NCI-H2171 treated with DMSO at 0.1 percent for 48 hours (cell line): ENCODE results near the gene NKD1.
"Not testable (repeated sequence)": the region's sequence is repeated elsewhere in the genome, so short reads cannot be mapped to it uniquely, and the experiment has no call there.

Experiments
- DNase-seq: peaks from one replicate; lab custom pipeline; 2025; lab: John Stamatoyannopoulos, UW

The NKD1 gene

DNA sequence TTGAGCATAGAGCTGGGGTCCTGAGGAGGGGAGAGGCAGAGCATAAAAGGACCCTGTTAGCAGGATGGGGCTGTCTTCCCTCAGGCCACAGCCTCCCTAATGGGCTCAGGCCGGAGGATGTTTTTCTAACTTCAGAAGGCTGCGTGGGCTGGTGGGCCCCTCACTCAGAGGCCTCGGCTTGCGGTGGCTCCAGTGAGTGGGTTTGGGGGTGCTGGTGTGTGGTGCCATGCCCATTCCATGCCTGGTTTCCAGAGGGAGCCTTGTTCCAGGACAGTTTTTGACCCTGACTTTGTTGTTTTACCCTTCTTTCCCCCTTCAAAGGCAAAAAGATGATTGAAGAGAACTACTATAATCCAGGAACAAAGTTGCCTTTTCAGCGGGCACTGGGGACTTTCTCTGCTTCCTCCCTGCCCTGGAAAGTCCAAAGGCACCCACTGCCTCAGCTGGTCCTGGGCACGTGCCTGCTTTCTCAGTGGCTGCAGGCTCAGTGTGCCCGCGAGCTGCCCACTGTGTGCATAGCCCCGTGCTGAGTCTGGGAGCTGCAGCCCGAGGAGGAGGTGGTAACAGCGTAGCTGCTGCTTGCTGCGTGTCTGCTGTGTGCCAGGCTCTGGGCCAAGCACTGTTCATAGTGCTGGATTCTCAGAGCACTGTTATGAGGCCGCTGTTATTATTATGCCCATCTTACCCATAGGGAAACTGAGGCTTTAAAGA lies 11.8 kb downstream of the NKD1 start:
- no peak for DNase-seq

DNA sequence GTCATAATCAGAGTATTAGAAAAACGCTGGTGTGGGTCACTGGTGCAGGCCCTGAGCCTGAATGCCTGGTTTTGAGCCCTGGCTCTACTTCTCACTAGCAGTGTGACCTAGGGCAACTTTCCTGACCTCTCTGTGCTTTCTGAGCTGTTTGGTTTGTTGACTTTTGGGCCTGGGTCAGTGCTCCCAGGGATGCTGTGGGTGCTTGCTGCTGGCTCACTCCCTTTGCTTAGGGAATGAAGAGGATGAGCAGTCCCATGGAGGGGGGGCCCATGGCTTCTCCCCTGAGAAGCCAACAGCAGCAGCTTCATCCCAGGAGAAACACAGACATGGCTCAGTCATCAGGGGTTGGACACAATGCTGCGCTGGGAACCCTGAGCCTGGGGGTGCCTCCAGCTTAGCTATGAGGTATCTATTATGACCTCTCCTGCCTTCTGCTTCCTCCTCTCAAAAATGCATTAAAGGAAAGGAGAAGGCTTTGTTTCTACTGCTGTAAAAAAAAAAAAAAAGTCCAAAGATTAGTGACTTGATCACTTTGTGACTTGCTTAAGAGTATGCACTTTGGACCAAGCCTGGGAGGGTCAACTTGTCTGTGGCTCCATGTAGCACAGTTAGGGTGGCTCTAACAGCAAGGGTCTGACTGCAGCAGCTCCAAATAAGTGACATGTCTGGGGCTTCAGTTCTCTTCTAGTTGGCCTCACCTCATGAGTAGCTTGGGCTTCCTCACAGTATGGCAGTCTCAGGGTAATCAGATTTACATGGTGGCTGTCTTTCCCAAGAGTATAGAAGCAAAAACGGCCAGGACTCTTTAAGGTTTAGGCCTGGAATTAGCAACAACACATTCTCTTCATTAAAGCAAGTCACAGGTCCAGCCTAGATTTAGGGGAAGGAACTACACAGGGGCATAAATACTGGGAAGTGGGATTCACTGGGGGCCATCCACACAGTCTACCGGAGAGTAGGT lies 13.0 kb downstream of the NKD1 start:
- no peak for DNase-seq

DNA sequence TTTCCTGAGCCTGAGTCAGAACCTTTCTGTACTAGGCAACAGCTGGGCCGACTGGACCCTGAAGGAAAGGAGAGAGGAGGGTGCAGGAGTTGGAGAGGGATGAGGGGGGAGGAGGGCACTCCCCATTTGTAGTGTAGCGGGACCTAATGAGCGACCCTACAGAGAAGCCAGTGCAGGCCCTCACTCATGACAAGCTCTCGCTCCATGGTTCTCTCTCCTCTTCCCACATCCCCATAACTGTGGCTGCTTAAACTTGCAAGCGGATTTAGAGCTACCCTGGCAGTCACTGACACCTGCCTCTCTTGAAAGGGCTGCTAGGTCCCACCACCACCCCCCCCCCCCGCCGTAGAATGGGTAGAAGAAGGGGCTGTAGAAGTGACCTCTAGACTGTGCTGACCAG lies 14.5 kb downstream of the NKD1 start:
- no peak for DNase-seq

DNA sequence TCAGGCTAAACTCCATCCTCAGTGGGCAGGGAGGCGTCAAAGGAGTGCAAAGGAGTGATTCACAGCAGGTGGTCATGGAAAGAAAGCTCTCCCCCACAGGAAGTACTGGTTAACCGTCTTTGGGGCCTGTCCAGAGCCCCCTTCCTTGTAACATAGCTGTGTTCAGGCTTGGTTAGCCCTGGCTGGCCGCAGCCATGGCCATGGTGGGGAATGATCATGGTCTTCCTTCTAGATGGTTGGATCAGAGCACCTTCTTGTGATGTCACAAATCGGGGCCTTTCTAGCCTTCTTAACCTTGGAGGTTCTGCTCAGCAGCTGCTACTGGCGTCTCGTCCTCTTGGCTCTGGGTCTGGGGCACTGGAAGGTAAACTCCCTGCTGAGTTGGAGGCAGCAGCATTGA lies 15.8 kb downstream of the NKD1 start:
- no peak for DNase-seq

DNA sequence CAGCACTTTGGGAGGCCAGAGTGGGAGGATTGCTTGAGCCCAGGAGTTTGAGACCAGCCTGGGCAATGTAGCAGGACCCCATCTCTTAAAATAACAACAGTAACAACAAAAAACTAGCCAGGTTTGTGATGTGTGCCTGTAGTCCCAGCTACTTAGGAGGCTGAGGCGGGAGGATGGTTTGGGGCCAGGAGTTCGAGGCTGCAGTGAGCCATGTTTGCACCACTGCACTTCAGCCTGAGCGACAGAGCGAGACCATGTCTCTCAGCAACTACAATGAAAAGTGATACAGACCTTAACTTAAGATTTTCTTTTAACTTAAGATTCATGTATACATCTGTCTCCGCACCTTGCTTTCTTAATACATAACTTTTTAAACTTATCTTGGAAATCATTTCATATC lies 17.2 kb downstream of the NKD1 start:
- DNase-seq: no peak

DNA sequence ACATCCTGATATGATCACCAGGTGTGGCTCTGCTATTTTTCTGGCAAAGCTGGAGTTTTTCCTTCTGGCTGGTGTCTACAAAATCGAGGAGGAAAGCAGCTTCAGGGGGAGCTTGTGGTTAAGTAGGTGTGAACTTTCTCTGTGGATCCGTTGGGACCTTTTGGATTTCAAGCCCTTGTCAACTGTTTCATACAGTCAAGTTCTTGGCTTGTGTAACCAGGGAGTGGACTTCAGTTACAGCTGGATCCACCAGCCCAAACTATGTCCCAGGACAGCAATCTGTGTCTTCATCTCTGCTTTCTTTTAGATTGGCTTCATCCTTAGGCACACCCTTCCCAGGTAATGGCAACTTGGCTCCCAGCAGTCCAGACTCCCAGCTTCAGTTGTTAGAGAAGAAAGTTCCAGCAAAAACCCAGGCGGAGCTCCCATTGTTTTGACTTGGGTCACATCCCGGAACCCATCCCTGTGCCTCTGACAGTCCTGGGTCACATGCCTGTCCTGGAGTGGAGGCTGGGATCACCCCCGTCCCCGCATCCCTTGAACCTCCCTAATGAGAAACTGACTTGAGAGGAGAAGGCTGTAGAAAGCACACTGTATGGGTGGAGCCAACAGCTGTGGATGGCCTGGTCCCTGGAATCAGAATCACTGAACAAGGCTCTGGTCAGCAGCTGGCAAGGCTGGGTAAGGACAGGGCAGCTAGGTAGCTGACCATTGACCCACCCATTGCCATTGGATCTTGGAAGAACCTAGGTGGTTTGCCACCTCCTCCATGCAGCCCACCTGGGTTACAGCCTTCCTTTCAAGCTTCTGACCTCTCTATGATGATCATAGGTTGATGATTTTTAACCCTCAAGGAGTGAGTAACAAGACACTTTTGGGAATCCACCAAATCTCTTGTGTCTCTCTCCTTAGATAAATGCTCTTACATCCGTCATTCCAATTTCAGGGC lies 18.1 kb downstream of the NKD1 start:
- DNase-seq: no peak

DNA sequence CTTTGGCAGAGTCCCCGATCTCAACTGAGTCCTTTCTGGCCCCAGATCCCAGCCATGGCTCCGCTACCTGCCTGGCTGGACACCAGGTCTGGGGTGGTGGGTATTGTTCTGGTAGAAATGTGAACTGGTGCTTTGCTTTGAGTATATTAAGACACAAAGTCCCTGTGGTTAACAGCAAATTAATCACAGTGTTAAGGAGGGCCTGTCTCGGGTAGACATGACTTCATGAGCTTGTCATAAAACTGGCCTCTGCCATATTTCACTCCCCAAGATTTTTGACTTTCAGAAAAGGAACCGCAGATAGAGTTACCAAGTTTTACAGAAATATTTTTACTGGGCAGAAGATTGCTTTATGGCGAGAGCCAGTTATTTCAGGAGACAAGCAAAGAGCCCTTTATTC lies 19.5 kb downstream of the NKD1 start:
- DNase-seq: no peak

DNA sequence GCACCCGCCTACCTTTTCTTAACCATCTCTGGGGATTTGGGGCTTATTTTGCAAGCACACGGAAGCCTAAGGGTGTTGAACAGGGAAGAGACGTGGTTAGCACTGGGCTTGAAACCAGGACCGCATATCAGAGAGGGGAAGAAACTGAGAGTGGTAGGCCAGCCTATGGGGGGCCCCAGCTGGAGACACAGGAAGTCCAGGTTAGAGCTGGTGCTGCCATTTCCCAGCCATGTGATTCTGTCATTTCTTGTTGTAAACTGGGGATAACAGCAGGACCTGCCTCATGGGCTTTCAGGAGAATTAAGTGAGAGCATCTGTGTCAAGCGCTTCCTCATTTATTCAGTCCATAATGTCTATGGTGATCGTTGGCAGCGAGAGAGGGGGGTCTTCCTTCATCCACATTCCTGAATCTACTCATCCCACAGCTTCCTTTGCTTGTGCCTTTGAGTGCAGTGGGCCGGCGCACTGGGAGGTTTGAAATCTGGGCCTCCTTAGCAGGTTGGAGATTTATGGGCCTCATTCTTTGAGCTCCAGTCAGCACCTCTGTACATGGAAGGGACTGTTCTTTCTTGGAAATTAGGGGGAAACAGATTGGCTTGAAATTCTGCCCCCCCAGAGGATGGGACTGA lies 20.1 kb downstream of the NKD1 start:
- no peak for DNase-seq

DNA sequence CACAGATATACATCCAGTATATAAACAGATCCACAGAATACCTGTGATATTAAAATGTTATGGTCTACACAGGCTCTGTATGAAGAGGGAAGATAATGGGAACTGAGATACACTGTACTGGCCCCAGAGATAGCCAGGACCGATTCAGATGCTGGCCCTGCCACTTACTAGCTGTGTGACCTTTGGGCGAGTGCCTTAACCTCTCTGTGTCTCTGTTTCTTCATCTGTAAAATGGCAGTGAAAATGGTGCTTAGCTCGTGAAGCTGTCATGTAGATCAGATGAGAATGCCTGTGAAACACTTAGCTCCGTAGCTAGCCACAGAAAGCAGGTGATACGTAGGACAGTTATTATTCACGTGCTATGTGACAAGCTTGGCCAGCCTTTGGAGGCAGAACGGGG lies 22.2 kb downstream of the NKD1 start:
- no peak for DNase-seq

DNA sequence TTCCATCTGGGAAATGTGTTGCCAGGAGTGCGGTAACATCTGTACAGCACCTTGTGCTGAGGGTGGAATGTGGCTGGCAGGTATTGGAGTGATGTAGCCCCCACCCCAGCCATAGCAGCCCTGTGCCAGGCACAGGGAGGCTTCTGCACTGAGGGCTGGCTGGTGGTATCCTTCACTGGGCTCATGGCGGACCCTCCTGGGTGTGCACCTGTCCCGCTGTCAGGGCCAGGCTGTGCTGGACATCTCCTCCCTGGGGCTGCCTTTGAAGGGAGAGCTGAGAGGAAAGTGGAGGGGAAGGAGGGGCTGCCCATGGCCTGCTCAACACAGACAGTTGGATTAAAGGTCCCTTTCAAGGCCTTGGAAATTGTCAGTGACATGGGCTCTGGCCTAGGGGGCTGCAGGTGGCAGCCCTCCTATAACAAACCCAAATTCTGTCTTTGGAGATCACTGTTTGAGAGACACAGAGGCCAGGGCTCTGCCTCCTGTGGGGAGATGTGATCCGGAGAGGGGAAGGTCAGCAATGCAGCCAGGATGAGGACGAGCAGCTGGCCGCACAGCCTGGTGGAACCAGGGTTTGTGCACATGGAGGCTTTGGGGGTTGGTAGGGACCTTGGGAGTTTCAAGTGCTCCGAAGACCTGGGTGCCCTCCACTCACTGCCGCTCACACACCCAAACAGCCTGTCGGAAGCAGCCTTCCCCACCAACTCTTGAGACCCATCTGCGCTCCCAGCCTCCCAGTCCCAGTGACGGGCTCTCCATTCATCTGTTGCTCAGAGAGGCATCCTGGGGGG lies 22.8 kb downstream of the NKD1 start:
- DNase-seq: no peak

DNA sequence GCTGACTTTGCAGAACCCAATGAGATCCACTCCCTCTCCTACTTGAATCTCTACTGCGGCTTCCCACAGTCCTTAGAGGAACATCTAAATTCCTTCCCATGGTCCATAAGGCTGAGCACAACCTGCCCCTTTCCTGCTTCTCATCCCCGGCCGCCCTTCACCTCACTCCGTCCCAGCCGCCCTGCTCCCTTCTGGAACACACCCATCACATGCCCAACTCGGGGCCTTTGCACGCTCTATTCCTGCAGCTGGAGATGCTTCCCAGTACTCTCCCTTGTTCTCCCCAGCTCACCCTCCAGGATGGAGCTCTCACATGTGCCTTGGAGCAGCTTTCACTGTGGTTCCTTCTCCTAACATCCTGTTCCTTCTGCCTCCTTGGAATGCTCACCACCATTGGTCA lies 23.6 kb downstream of the NKD1 start:
- DNase-seq: no peak

DNA sequence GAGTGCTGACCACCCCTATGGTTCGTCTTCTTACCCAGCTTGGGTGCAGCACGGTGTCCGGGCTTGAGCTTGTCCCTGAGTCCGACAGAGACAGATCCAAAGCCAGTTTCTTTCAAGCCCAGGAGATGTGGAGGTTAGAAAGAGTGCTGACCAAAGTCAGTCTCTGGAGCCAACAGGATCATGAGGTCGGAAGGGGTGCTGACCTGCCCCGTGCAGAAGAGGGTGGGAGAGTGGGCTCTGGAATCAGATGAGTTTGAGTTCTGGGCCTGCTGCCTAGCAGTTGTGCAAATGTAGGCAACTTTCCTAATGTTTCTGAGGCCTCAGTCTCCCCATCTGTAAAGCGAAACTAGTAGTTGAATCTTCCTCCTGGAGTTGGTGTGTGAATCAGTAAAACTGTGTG lies 24.5 kb downstream of the NKD1 start:
- DNase-seq: no peak

DNA sequence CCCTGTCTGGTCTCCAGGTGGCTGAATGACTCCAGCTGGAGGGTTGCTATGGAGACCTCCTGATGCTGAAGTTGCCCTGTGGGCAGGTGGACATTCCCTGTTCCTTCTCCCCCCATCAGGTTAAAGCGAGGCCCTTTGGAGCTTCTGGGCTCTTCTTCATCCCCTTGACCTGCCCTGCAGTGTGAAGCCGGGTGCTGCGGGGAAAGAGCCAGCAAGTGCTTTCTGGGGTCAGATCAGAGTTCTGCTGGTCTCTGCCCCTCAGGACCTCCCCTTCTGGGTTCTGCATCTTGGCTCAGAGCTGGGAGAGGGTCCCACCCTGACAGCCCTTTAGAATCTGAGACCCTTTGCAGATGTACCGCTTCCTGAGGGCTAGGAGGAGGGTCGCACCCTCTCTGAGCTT lies 25.1 kb downstream of the NKD1 start:
- DNase-seq: no peak

DNA sequence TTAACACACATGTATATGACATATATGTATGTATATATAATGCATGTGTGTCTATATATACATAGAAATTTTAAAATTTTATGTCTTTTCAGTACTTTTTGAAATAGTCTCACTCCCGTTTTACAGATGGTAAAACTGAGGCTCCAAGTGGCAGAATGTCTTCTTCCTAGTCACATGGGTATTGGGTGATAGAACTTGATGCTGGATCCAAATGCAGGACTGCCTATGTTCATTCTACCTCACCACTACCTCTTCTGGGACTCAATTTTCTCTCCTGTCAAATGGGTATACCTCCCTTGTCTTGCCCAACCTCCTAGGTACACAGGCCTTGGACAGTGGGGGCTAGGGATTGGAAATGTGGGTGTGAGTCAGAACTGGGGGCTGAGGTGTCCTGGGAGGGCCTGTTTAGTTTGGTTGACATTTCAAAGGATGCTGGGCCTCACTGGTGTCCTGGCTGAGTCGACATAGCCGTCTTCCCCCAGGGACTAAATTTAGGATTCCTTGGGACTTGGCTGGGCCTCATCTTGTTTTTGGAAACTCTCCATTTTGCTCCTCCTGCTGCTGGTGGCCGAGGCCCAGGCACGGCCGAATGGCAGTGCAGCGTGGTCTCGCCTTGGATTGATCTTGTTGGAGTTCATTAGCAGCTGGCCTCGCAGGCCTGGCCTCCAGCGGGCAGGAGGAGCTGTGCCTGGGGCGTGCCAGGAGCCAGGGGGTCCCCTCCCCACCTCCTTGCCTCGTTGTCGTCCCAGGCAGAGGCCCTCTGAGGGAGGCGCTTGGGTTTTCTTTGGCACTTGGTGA lies 25.9 kb downstream of the NKD1 start:
- no peak for DNase-seq

DNA sequence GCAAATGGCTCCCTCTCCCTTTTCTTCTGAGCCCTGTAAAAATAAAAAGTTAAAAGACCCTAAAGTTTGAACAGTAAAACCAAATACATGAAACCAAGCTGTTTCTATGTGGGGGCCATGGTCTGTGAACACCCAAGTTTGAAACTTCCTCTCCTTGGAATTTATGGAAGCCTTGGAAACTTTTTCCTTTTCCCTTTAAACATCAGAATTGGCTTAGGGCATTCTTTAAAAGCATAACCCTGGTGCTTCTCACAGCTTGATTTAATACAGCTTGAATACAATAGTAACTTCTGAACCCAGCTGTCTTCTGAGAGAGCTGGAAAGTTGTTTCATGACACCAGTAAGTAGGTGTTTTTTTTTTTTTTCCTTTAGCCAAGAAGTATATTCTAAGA lies 26.5 kb downstream of the NKD1 start:
- DNase-seq: no peak

DNA sequence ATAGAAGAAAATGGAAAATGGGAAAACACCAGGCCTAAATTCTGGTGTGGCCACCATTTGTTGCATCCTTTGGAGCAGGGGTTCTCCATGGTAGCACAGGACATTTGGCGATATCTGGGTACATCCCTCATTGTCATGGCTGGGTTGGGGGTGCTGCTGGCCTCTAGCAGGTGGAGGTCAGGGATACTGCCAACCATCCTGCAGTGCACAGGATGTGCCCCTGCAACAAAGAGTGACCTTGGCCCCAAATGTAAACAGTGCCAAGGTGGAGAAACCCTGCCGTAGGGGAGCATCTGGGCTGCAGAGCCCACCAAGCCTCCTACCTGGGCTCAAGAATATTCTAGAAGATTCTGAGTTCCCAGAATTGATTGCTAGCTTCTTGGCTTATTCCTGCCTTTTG lies 27.5 kb downstream of the NKD1 start:
- DNase-seq: no peak

DNA sequence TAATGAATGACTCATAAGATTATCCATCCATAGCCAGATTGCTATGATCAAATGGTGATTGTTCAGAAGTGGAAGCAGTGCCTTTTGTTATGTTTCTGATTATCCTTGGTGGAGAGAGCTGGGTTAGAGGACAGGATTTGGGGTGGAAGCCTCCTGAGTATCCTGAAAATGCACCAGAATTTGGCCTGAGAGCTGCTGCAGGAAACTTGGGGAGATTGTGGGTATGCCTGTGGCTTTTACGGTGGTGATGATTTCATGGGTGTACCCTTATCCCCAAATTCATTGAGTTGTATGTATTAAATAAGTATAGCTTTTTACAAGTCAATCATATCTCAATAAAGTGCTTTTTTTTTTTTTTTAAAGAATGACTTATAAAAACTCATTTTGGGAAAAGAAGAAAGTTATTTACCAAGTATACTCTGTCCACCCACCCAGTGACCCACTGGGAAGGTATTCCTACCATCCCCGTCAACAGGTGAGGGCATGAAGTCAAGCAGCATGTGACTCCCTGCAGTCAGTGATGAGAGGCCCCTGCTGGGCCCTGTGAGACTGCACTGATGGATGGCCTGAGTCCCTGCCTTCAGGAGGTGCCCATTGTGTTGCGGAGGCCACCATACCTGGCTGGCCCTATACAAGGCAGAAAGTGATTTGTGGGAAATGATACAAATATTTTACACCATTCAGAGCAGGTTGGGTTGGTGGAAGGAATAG lies 28.4 kb downstream of the NKD1 start:
- no peak for DNase-seq

DNA sequence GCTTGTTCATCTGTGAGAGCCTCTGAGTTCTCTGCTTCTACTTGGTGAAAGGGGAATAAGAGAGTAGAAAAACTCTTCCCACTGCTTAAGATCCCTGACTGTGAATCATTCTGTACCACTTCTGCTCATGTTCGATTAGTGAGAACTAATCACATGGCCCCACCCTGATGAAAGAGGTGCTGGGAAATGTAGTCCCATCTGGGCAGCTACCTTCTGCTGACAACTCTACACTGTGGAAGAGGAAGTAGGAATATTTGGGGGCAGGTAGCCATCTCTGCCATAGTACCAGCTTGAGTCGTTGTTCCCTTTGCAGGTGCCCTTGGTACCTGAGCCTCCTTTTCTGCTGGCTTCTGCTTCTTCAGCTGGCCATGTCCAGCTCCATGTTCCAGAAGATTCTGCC lies 29.9 kb downstream of the NKD1 start:
- no peak for DNase-seq

DNA sequence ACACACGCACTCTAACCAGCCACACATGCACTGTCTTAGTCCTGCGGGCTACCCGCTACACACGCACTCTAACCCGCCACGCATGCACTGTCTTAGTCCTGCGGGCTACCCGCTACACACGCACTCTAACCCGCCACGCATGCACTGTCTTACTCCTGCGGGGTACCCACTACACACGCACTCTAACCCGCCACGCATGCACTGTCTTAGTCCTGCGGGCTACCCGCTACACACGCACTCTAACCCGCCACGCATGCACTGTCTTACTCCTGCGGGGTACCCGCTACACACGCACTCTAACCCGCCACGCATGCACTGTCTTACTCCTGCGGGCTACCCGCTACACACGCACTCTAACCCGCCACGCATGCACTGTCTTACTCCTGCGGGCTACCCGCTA lies 31.2 kb downstream of the NKD1 start:
- not testable (repeated sequence) for DNase-seq
